Uterus (tissue), 2 donors: Measurements from ENCODE around the gene CLTC.

Source experiments
- CTCF ChIP-seq, 4 experiments: fragments of 200-600 bp in 2 of 4; fragments of 450-650 bp in 2 of 4; sonication (generic) in 2 of 4; IDR thresholded peaks; one replicate each; pipeline ENCODE4 v1.5.1; 2016 to 2019; ENCODE audit warnings: antibody characterized with exemption in 4 of 4, mild to moderate bottlenecking in 2 of 4, moderate library complexity in 1 of 4
- POLR2A ChIP-seq, 2 donors: fragments of 450-650 bp; IDR thresholded peaks; one replicate each; pipeline ENCODE4 v1.6.1; 2016; ENCODE audit warnings: antibody characterized with exemption in 2 of 2, mild to moderate bottlenecking in 1 of 2, moderate library complexity in 1 of 2

- TF ChIP-seq CTCF (IDR thresholded peaks at IDR 0.05): no peak
- no peak for TF ChIP-seq POLR2A (IDR thresholded peaks at IDR 0.05)
Observed at GRCh38 chr17:59634632-59635541, 15.2 kb downstream of the CLTC start.
